DMS79 (cell line): ENCODE results near the gene ATRNL1.

ENCODE experiments used
- DNase-seq: peaks from one replicate; lab custom pipeline; 2025; lab: John Stamatoyannopoulos, UW

ATRNL1 gene

GRCh38 chr10:115093286-115093775, at the start of gene ATRNL1:
Gene ATRNL1 (plus strand): TSS chr10:115093365. CDS start chr10:115093751, 386 bp downstream.
- DNase-seq = no peak

GRCh38 chr10:115043719-115044118, 49.4 kb upstream of the ATRNL1 start:
- DNase-seq = no peak

- no peak for DNase-seq
Observed at GRCh38 chr10:115044891-115045290, 48.3 kb upstream of the ATRNL1 start.

- no peak for DNase-seq
Observed at GRCh38 chr10:115045499-115045898, 47.7 kb upstream of the ATRNL1 start.

- DNase-seq = no peak
Observed at GRCh38 chr10:115046686-115047236, 46.4 kb upstream of the ATRNL1 start.

- DNase-seq = no peak
Observed at GRCh38 chr10:115047705-115048104, 45.5 kb upstream of the ATRNL1 start.

- no peak for DNase-seq
Observed at GRCh38 chr10:115049318-115049717, 43.8 kb upstream of the ATRNL1 start.

GRCh38 chr10:115049960-115050359, 43.2 kb upstream of the ATRNL1 start:
- no peak for DNase-seq

GRCh38 chr10:115050375-115051010, 42.7 kb upstream of the ATRNL1 start:
- no peak for DNase-seq

- no peak for DNase-seq
Observed at GRCh38 chr10:115051216-115051615, 41.9 kb upstream of the ATRNL1 start.

GRCh38 chr10:115052226-115052625, 40.9 kb upstream of the ATRNL1 start:
- no peak for DNase-seq

GRCh38 chr10:115052728-115053127, 40.4 kb upstream of the ATRNL1 start:
- no peak for DNase-seq

GRCh38 chr10:115056186-115056585, 37.0 kb upstream of the ATRNL1 start:
- no peak for DNase-seq

GRCh38 chr10:115059301-115059898, 33.8 kb upstream of the ATRNL1 start:
- DNase-seq = no peak

- DNase-seq = no peak
Observed at GRCh38 chr10:115063701-115064658, 29.2 kb upstream of the ATRNL1 start.

GRCh38 chr10:115065801-115066200, 27.4 kb upstream of the ATRNL1 start:
- DNase-seq = no peak

- DNase-seq = no peak
Observed at GRCh38 chr10:115066528-115066927, 26.6 kb upstream of the ATRNL1 start.

GRCh38 chr10:115073796-115074195, 19.4 kb upstream of the ATRNL1 start:
- no peak for DNase-seq

GRCh38 chr10:115082506-115082905, 10.7 kb upstream of the ATRNL1 start:
- DNase-seq = no peak

GRCh38 chr10:115084277-115084850, 8.8 kb upstream of the ATRNL1 start:
- no peak for DNase-seq

GRCh38 chr10:115091161-115091560, 2.0 kb upstream of the ATRNL1 start:
- no peak for DNase-seq

GRCh38 chr10:115092258-115092554, 959 bp upstream of the ATRNL1 start:
- no peak for DNase-seq
